ENCODE results near the gene BCAS4.

BCAS4 gene, protein sequence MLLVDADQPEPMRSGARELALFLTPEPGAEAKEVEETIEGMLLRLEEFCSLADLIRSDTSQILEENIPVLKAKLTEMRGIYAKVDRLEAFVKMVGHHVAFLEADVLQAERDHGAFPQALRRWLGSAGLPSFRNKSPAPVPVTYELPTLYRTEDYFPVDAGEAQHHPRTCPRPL

DNA sequence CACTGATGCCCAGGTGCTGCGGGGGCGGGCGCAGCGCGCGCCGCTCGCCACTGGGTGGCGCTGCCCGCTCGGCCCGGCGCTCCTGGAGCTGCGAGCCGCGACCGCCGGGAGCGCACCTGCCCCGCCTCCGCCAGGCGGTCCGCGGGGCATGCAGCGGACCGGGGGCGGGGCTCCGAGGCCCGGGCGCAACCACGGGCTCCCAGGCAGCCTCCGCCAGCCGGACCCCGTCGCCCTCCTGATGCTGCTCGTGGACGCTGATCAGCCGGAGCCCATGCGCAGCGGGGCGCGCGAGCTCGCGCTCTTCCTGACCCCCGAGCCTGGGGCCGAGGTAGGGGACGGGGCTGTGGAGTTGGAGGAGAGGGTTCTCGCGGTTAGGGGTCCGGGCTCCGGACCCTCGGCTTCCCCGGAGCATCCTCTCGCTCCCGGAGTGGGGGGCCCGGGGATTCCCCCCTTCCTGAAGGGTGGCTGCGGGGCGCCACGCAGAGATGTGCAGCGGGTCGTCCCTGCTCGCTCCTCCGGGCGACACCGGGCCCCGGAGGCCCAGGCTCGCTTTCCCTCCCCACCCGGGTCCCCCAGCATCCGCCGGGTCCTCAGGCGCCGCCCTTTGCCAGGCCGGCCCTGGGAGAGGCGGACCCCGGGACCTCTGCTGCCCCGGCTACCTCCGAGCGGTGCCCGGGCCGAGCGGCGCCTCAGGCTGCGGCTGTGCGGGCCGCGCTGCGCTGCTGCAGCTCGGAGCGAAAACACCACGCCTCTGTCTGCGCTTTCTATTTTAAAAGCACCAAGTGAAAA is at the start of gene BCAS4:
Gene BCAS4 (plus strand): TSS at position 216 of the 789 bp plus-strand sequence. CDS start 23 bp downstream, at position 239.
- TF ChIP-seq, protein P1, sequence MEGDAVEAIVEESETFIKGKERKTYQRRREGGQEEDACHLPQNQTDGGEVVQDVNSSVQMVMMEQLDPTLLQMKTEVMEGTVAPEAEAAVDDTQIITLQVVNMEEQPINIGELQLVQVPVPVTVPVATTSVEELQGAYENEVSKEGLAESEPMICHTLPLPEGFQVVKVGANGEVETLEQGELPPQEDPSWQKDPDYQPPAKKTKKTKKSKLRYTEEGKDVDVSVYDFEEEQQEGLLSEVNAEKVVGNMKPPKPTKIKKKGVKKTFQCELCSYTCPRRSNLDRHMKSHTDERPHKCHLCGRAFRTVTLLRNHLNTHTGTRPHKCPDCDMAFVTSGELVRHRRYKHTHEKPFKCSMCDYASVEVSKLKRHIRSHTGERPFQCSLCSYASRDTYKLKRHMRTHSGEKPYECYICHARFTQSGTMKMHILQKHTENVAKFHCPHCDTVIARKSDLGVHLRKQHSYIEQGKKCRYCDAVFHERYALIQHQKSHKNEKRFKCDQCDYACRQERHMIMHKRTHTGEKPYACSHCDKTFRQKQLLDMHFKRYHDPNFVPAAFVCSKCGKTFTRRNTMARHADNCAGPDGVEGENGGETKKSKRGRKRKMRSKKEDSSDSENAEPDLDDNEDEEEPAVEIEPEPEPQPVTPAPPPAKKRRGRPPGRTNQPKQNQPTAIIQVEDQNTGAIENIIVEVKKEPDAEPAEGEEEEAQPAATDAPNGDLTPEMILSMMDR (IDR thresholded peaks at IDR 0.05) = peak; percentile 70 to 99
- peak; percentile 51 to 85 for DNase-seq
- H3K9me3 ChIP-seq = no peaks in the 10 kb centered on the region
- no peaks in the 10 kb centered on the region for H3K36me3 ChIP-seq
- H3K27me3 ChIP-seq = no peaks in the 10 kb centered on the region
- H3K4me1 ChIP-seq = peaks cover 0 to 32% (median 23%) of the 10 kb centered on the region in 4 donors
- H3K27ac ChIP-seq = peak within 1 kb of the TSS; percentile 79 to 84
- intact Hi-C loops (cut with DNase I; ENCODE audit: low total_unique reads) = loop anchor here (2.0 kb wide), 1 partner anchor 136 kb away; the partner anchor contains the start of gene ADNP
- peak within 1 kb of the TSS; percentile 76 to 94 for H3K4me3 ChIP-seq

DNA sequence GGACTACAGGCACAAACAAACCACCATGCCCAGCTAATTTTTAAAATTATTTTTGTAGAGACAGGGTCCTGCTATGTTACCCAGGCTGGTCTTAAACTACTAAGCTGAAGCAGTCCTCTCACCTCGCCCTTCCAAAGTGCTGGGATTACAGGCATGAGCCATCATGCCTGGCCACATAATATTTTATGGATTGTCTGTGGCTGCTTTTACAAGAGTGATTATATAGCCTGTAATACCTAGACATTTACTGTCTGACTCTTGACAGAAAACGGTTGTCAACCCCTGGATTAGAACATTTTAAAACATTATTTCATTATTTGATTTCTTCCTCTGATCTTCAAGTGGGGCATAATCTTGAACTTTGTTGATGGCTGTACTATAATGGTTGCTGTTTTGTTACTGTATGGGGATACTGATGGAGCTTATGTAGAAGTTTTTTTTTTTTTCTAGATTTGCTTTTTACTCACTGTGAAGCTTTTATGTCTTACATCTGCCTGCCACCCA is 49.2 kb upstream of the BCAS4 start:
- intact Hi-C loops (cut with DNase I; ENCODE audit: low total_unique reads) = no loop called here
- Histone ChIP-seq H3K36me3 (peaks cover 0 to 8% (median 0%) of the 10 kb centered on the region in 3 donors), H3K4me3 (no peak overlapping the region), H3K4me1 (peaks cover 0 to 20% (median 8%) of the 10 kb centered on the region in 4 donors), H3K27ac (peak overlapping the region; percentile 78 to 84), H3K9me3 (no peaks in the 10 kb centered on the region), H3K27me3 (no peaks in the 10 kb centered on the region)
- TF ChIP-seq, protein P1 (IDR thresholded peaks at IDR 0.05) = no peak
- DNase-seq = no peak

DNA sequence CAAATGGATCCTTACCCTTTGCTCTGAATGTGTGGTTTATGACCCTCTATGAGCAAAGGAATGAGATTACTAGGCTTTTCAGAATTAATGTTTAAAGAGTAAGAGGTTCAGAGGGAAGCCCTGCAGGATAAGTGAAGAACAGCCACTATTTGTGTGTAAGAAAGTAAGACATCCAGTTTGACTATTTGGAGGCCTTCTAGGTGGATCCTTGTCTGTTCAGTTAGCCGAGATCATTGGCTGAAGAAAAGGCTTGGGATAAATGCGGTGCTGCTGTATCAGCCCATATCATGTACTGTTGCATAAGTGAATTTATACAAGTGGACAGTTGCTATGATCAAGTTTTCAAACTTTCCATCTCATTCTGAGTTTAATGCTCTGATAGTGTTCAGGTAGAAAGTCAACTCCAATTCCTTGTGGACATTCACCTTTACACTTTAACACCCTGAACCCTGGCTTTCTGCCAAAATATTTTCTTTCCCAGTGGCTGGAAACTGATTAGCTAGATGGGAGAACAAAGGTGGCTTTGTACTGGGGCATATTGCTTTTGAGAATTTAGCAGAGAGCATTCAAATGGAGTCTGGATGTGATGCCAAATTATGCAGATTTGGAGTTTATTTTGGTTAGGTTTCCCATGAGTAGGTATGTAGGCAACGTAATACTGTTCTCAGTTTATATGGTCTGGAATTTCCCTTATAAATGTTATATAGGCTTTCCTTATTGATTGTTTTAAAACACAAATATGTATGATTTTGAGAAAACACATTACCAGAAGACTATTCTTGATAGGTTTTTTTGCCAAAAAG is 48.5 kb upstream of the BCAS4 start:
- DNase-seq = no peak
- no peak overlapping the region for H3K4me3 ChIP-seq
- TF ChIP-seq, protein P1 (IDR thresholded peaks at IDR 0.05) = no peak
- H3K27me3 ChIP-seq = no peaks in the 10 kb centered on the region
- H3K36me3 ChIP-seq = peaks cover 0 to 8% (median 0%) of the 10 kb centered on the region in 3 donors
- intact Hi-C loops (cut with DNase I; ENCODE audit: low total_unique reads) = no loop called here
- no peaks in the 10 kb centered on the region for H3K9me3 ChIP-seq
- H3K27ac ChIP-seq = peak overlapping the region; percentile 3
- peaks cover 0 to 20% (median 8%) of the 10 kb centered on the region in 4 donors for H3K4me1 ChIP-seq

DNA sequence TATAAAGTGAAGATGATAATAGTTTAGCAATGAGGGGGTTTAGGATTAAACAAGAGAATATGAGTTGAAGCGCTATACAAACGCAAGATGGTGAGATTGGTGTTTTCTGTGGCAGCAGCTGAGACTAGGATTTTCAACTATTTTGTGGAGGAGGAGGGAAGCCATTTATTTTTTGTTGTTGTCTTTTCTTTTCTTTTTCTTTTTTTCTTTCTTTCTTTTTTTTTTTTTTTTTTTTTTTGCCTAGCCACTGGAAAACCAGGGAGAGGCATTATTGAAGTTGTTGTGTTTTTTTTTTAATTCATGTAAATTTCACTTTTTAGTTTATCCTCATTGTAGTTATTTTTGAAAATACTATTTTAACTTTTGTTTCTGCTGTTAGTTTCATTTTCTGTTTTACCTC is 47.6 kb upstream of the BCAS4 start:
- no peak overlapping the region for H3K4me3 ChIP-seq
- DNase-seq = no peak
- TF ChIP-seq, protein P1 (IDR thresholded peaks at IDR 0.05) = no peak
- no peaks in the 10 kb centered on the region for H3K27me3 ChIP-seq
- peaks cover 0 to 20% (median 8%) of the 10 kb centered on the region in 4 donors for H3K4me1 ChIP-seq
- intact Hi-C loops (cut with DNase I; ENCODE audit: low total_unique reads) = no loop called here
- H3K36me3 ChIP-seq = peaks cover 0 to 8% (median 0%) of the 10 kb centered on the region in 3 donors
- no peak overlapping the region for H3K27ac ChIP-seq
- H3K9me3 ChIP-seq = no peaks in the 10 kb centered on the region

DNA sequence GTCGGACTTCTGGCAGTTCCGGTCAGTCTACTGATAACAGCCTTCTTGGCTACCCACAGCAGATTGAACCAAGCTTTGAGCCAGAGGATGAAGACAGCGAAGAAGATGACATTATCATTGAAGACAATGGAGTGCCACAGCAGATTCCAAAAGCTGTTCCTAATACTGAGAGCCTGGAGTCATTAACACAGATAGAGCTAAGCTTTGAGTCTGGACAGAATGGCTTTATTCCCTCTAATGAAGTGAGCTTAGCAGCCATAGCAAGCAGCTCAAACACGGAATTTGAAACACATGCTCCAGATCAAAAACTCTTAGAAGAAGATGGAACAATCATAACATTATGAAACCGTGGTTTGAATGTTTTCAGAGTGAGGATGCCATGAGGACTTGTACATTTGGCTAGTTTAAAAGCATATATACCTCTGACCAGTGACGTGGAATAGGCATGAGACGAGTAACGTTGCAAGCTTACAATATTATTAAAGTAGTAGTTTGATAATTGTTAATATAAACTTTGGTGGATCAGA is 44.7 kb upstream of the BCAS4 start:
- TF ChIP-seq, protein P1 (IDR thresholded peaks at IDR 0.05) = no peak
- H3K27me3 ChIP-seq = no peaks in the 10 kb centered on the region
- no peaks in the 10 kb centered on the region for H3K4me1 ChIP-seq
- peaks cover 0 to 8% (median 0%) of the 10 kb centered on the region in 3 donors for H3K36me3 ChIP-seq
- H3K27ac ChIP-seq = no peak overlapping the region
- no peak for DNase-seq
- intact Hi-C loops (cut with DNase I; ENCODE audit: low total_unique reads) = no loop called here
- H3K9me3 ChIP-seq = no peaks in the 10 kb centered on the region
- H3K4me3 ChIP-seq = no peak overlapping the region
